ENCODE data around the gene SALL4. TPM values are rescaled to one million over a fixed set of nuclear protein-coding genes. Genes with fewer than 3 reads are reported as not detected.

Gene SALL4
- total and polyA plus RNA-seq, 8 donors, result under 0.01 to 2.8 (median 0.69) TPM; not detected in 4

Other genes starting within 250 kb of the SALL4 start
- 10 to 100 TPM; 10.7 to 58.9 (median 32.7) TPM for gene ATP9A, start 34.1 kb downstream of the SALL4 start, total RNA-seq
- 1 to 10 TPM; 3.2 to 5.5 (median 5.2) TPM for gene ATP9A, start 34.1 kb downstream of the SALL4 start, polyA plus RNA-seq

Measured in stomach (tissue), 8 donors.